Measurements from ENCODE around the gene WDR77. TPM values are rescaled to one million over a fixed set of nuclear protein-coding genes. Genes with fewer than 3 reads are reported as not detected.

Gene WDR77
- total RNA-seq, 1 experiment from 2014 or later, result 42.5 TPM

DNA sequence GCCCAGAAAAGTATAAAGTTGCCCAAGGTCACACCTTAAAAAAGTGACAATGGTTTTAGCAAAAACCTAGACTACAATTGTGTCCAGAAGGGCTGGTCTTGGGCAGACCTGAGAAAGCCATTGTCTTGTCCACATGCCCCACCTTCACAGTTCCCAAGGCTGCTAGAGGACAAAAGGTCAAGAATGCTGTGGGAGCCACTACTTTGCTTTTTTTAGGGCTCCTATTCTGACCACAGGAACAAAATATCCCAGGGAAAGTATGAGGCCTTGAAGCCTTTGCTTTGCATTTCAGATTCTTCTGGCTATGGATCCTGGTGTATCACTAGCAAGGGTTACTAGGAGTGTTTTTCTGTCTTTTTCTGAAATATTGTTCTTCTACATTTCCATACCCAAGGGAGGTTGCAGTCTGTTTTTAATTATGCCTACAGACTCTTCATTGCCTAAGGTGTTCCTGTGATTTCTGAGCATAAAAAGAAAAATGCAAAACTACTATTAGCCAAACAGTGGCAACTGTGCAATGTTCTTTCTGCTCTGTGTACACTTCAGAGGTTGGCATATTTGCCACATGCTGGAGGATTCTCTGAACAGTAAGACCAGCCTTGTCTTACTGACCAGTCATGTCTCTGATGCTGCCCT is 35.5 kb upstream of the WDR77 start:
- Histone ChIP-seq H3K27ac (ENCODE audit: low read depth, low read length) (no peak overlapping the region), H3K4me3 (replicated peaks in 1 of 2; ENCODE audit: low read depth in 1 of 2, low read length in 2 of 2) (no peak overlapping the region), H3K36me3 (ENCODE audit: control insufficient read depth in 1 of 2, insufficient read depth in 2 of 2, low read length in 2 of 2) (no peaks in the 10 kb centered on the region), H3K9ac (ENCODE audit: low read length) (no peak overlapping the region), H3K27me3 (ENCODE audit: insufficient read depth, low read length) (no peaks in the 10 kb centered on the region), H2AFZ (ENCODE audit: low read depth, low read length, poor library complexity, severe bottlenecking) (no peak overlapping the region), H3K4me2 (ENCODE audit: low read length) (no peak overlapping the region), H4K20me1 (ENCODE audit: insufficient read depth) (no peaks in the 10 kb centered on the region), H3K4me1 (ENCODE audit: control insufficient read depth in 1 of 2, insufficient read depth in 2 of 2, low read length in 2 of 2) (no peaks in the 10 kb centered on the region), H3K79me2 (ENCODE audit: insufficient read depth, low read length) (no peaks in the 10 kb centered on the region), H3K9me3 (ENCODE audit: control insufficient read depth in 1 of 2, insufficient read depth in 1 of 2, low read depth in 1 of 2, low read length in 2 of 2) (no peaks in the 10 kb centered on the region), H3K9me2 (ENCODE audit: insufficient read depth) (no peaks in the 10 kb centered on the region)
- POLR2A ChIA-PET, result no interaction called here
- ATAC-seq (no peak), DNase-seq (ENCODE audit: low read depth, low spot score) (no peak)
- CTCF ChIA-PET, result no interaction called here
- TF ChIP-seq TCF7L2 (IDR thresholded peaks at IDR 0.05; ENCODE audit: borderline replicate concordance, extremely low read depth, insufficient read depth, insufficient read length), result no peak
- TF ChIP-seq ZFX (IDR thresholded peaks at IDR 0.05), result no peak
- TF ChIP-seq POLR2AphosphoS5 (IDR thresholded peaks at IDR 0.05; ENCODE audit: low read depth, low read length), result no peak
- TF ChIP-seq, protein P1, sequence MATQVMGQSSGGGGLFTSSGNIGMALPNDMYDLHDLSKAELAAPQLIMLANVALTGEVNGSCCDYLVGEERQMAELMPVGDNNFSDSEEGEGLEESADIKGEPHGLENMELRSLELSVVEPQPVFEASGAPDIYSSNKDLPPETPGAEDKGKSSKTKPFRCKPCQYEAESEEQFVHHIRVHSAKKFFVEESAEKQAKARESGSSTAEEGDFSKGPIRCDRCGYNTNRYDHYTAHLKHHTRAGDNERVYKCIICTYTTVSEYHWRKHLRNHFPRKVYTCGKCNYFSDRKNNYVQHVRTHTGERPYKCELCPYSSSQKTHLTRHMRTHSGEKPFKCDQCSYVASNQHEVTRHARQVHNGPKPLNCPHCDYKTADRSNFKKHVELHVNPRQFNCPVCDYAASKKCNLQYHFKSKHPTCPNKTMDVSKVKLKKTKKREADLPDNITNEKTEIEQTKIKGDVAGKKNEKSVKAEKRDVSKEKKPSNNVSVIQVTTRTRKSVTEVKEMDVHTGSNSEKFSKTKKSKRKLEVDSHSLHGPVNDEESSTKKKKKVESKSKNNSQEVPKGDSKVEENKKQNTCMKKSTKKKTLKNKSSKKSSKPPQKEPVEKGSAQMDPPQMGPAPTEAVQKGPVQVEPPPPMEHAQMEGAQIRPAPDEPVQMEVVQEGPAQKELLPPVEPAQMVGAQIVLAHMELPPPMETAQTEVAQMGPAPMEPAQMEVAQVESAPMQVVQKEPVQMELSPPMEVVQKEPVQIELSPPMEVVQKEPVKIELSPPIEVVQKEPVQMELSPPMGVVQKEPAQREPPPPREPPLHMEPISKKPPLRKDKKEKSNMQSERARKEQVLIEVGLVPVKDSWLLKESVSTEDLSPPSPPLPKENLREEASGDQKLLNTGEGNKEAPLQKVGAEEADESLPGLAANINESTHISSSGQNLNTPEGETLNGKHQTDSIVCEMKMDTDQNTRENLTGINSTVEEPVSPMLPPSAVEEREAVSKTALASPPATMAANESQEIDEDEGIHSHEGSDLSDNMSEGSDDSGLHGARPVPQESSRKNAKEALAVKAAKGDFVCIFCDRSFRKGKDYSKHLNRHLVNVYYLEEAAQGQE (IDR thresholded peaks at IDR 0.05; ENCODE audit: low read depth), result no peak
- no peak for TF ChIP-seq SIN3A (IDR thresholded peaks at IDR 0.05; ENCODE audit: low read depth)
- TF ChIP-seq, protein P2, sequence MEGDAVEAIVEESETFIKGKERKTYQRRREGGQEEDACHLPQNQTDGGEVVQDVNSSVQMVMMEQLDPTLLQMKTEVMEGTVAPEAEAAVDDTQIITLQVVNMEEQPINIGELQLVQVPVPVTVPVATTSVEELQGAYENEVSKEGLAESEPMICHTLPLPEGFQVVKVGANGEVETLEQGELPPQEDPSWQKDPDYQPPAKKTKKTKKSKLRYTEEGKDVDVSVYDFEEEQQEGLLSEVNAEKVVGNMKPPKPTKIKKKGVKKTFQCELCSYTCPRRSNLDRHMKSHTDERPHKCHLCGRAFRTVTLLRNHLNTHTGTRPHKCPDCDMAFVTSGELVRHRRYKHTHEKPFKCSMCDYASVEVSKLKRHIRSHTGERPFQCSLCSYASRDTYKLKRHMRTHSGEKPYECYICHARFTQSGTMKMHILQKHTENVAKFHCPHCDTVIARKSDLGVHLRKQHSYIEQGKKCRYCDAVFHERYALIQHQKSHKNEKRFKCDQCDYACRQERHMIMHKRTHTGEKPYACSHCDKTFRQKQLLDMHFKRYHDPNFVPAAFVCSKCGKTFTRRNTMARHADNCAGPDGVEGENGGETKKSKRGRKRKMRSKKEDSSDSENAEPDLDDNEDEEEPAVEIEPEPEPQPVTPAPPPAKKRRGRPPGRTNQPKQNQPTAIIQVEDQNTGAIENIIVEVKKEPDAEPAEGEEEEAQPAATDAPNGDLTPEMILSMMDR (IDR thresholded peaks at IDR 0.05 in 2 of 3, conservative IDR thresholded peaks at IDR 0.05 in 1 of 3; ENCODE audit: borderline replicate concordance in 1 of 3, insufficient read depth in 1 of 3, low read depth in 2 of 3, low read length in 2 of 3), result no peak
- TF ChIP-seq CEBPB (IDR thresholded peaks at IDR 0.05; ENCODE audit: low read depth), result no peak
- no peak for TF ChIP-seq CBX3 (IDR thresholded peaks at IDR 0.05; ENCODE audit: low read depth)
- TF ChIP-seq, protein P3, sequence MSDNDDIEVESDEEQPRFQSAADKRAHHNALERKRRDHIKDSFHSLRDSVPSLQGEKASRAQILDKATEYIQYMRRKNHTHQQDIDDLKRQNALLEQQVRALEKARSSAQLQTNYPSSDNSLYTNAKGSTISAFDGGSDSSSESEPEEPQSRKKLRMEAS (IDR thresholded peaks at IDR 0.05), result no peak
- TF ChIP-seq EGR1 (IDR thresholded peaks at IDR 0.05; ENCODE audit: low read depth), result no peak
- TF ChIP-seq FOSL1 (IDR thresholded peaks at IDR 0.05; ENCODE audit: low read depth), result no peak
- no peak for TF ChIP-seq SRF (IDR thresholded peaks at IDR 0.05; ENCODE audit: low read depth)
- TF ChIP-seq SP1 (IDR thresholded peaks at IDR 0.05; ENCODE audit: low read depth), result no peak
- no peak for TF ChIP-seq EZH2 (IDR thresholded peaks at IDR 0.05)
- TF ChIP-seq JUND (IDR thresholded peaks at IDR 0.05), result no peak
- TF ChIP-seq, protein P4, sequence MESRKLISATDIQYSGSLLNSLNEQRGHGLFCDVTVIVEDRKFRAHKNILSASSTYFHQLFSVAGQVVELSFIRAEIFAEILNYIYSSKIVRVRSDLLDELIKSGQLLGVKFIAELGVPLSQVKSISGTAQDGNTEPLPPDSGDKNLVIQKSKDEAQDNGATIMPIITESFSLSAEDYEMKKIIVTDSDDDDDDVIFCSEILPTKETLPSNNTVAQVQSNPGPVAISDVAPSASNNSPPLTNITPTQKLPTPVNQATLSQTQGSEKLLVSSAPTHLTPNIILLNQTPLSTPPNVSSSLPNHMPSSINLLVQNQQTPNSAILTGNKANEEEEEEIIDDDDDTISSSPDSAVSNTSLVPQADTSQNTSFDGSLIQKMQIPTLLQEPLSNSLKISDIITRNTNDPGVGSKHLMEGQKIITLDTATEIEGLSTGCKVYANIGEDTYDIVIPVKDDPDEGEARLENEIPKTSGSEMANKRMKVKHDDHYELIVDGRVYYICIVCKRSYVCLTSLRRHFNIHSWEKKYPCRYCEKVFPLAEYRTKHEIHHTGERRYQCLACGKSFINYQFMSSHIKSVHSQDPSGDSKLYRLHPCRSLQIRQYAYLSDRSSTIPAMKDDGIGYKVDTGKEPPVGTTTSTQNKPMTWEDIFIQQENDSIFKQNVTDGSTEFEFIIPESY (IDR thresholded peaks at IDR 0.05; ENCODE audit: extremely low read depth, insufficient replicate concordance, low read length), result no peak
- TF ChIP-seq POLR2A (IDR thresholded peaks at IDR 0.05; ENCODE audit: borderline replicate concordance, extremely low read depth, insufficient read depth, insufficient read length), result no peak
- TF ChIP-seq, protein P5, sequence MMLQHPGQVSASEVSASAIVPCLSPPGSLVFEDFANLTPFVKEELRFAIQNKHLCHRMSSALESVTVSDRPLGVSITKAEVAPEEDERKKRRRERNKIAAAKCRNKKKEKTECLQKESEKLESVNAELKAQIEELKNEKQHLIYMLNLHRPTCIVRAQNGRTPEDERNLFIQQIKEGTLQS (IDR thresholded peaks at IDR 0.05), result no peak
- no peak for TF ChIP-seq ELF1 (IDR thresholded peaks at IDR 0.05; ENCODE audit: borderline replicate concordance, low read depth)
- TF ChIP-seq RAD21 (IDR thresholded peaks at IDR 0.05; ENCODE audit: low read depth), result no peak
- RAD21 ChIA-PET (ENCODE audit: low non-redundant PET in 1 of 2, low total read pairs in 2 of 2, uncharacterized antibody in 2 of 2, unreplicated experiment in 2 of 2), result no interaction called here
- BruUV-seq (replicated peaks), result no TSS peak
- intact Hi-C loops (cut with micrococcal nuclease), result loop anchor here (5.0 kb wide), 2 partner anchors 283 to 508 kb away; no protein-coding TSS in a partner anchor
